22Rv1 (cell line): ENCODE data around the gene KCNQ2.

Source experiments
- CTCF ChIP-seq: fragments of 450-650 bp; IDR thresholded peaks from 2 replicates; pipeline ENCODE4 v1.5.1; 2017; ENCODE audit warnings: mild to moderate bottlenecking
- ZFX ChIP-seq: fragments of 450-650 bp; IDR thresholded peaks from 2 replicates; pipeline ENCODE4 v1.6.1; 2017; ENCODE audit warnings: antibody characterized with exemption, borderline replicate concordance

- TF ChIP-seq CTCF (no peak), ZFX (no peak)
These were observed 27.0 kb upstream of the KCNQ2 start for GRCh38 chr20:63499338-63499969.
